ENCODE results near the gene EP400. TPM values are rescaled to one million over a fixed set of nuclear protein-coding genes. Genes with fewer than 3 reads are reported as not detected.

EP400 gene
- total and polyA plus RNA-seq, 8 donors: 33.5 to 49.9 (median 41.4) TPM

DNA sequence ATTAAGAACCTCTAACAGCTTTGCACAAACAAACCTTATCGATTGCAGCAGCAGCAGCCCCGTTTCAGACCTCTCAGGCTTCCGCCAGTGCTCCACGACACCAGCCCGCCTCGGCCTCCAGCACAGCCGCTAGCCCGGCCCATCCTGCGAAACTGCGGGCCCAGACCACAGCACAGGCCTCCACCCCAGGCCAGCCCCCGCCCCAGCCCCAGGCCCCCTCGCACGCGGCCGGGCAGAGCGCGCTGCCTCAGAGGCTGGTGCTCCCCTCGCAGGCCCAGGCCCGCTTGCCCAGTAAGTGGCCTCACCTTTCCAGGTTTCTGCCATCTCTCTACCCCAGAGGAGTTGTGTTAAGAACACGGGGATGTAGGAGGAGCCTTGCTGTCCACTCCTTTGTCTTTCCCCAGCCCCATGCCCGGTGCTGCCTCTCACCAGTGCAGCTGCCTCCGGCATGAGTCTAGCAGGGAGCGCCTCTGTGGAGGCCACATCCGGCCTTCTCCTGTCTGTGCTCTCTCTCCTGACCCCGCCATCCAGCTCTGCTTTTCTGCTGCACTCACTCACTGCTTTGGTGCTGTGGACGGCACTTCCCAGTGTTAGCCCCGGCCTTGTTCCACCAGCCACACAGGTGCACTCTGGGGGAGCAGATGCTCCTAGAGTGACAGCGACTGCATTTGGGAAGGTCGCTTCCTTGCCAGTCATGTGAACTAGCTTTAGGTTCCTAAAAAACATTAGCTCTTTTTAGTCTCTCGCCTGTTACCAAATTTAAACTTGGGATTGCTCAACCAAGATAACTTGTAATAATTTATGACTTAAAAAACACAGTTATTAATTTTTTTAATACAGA lies 71.5 kb downstream of the EP400 start:
- ATAC-seq (no peak), DNase-seq (no peak)
- H3K4me1 ChIP-seq: no peaks in the 10 kb centered on the region
- H3K9me3 ChIP-seq: no peaks in the 10 kb centered on the region
- H3K4me3 ChIP-seq: no peak overlapping the region
- intact Hi-C loops (cut with DNase I): no loop called here
- TF ChIP-seq, protein P1, sequence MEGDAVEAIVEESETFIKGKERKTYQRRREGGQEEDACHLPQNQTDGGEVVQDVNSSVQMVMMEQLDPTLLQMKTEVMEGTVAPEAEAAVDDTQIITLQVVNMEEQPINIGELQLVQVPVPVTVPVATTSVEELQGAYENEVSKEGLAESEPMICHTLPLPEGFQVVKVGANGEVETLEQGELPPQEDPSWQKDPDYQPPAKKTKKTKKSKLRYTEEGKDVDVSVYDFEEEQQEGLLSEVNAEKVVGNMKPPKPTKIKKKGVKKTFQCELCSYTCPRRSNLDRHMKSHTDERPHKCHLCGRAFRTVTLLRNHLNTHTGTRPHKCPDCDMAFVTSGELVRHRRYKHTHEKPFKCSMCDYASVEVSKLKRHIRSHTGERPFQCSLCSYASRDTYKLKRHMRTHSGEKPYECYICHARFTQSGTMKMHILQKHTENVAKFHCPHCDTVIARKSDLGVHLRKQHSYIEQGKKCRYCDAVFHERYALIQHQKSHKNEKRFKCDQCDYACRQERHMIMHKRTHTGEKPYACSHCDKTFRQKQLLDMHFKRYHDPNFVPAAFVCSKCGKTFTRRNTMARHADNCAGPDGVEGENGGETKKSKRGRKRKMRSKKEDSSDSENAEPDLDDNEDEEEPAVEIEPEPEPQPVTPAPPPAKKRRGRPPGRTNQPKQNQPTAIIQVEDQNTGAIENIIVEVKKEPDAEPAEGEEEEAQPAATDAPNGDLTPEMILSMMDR (IDR thresholded peaks at IDR 0.05): no peak
- peaks cover 3 to 98% of the 10 kb centered on the region in 2 donors for H3K36me3 ChIP-seq
- no peaks in the 10 kb centered on the region for H3K27me3 ChIP-seq
- no peak overlapping the region for H3K27ac ChIP-seq

DNA sequence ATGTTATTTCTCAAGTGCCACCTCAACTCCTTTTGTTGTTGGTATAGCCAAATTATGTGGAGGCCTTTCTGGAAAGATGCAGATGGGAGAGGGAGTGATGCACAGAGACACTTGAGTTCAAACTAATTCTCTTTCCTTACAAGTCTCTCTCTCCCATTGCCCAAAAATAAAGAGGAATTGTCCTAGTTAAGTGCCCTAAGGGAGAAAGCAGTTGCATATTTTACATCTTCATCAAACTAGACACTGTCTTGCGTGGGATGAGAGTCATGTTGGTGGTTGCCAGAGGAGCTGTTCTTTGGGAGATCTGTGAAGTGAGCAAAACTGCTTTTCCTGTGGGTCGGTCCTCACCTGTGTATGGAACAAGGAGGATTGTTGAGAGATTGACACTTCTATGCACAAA lies 72.2 kb downstream of the EP400 start:
- H3K9me3 ChIP-seq: no peaks in the 10 kb centered on the region
- ATAC-seq: no peak
- H3K36me3 ChIP-seq: peaks cover 3 to 98% of the 10 kb centered on the region in 2 donors
- TF ChIP-seq, protein P1 (IDR thresholded peaks at IDR 0.05): no peak
- H3K4me3 ChIP-seq: no peak overlapping the region
- DNase-seq: no peak
- H3K4me1 ChIP-seq: no peaks in the 10 kb centered on the region
- intact Hi-C loops (cut with DNase I): no loop called here
- H3K27me3 ChIP-seq: no peaks in the 10 kb centered on the region
- H3K27ac ChIP-seq: no peak overlapping the region

DNA sequence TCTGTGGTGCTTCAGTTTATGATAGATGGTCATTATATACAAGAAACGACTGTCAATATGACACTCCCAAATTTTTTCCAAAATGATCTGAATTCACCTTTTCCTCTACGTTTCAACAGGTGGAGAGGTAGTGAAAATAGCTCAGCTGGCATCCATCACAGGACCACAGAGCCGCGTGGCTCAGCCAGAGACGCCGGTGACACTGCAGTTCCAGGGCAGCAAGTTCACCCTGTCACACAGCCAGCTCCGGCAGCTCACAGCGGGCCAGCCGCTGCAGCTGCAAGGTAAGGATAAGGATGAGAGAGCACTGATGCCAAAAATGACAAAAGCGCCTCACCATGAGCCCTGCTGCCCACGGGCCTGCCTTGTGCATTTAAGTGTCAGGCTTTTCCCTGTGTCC lies 73.9 kb downstream of the EP400 start:
- ATAC-seq: no peak
- H3K27me3 ChIP-seq: no peaks in the 10 kb centered on the region
- H3K36me3 ChIP-seq: peaks cover 3 to 98% of the 10 kb centered on the region in 2 donors
- no peak overlapping the region for H3K27ac ChIP-seq
- no peaks in the 10 kb centered on the region for H3K4me1 ChIP-seq
- no peaks in the 10 kb centered on the region for H3K9me3 ChIP-seq
- H3K4me3 ChIP-seq: no peak overlapping the region
- intact Hi-C loops (cut with DNase I): no loop called here
- DNase-seq: no peak
- TF ChIP-seq, protein P1 (IDR thresholded peaks at IDR 0.05): no peak

DNA sequence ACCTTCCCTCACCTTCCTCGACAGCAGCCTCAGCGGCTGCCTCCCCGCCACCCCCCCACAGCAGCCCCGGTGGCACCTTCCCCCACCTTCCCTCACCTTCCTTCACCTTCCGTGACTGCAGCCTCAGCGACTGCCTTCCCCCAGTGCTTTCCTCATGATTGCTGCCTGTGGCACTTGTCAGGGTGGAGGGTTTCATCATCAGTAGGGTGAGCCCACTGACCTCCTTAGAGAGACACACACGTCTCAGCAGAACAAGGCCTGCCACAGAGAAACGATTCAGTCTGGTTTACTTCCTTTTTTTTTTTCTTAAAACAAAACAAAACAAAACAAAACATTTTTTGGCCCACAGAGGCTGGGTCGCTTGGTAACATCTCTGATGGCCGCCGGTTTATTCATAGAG lies 75.0 kb downstream of the EP400 start:
- Histone ChIP-seq H3K27me3 (no peaks in the 10 kb centered on the region), H3K27ac (no peak overlapping the region), H3K4me3 (no peak overlapping the region), H3K9me3 (no peaks in the 10 kb centered on the region), H3K36me3 (peaks cover 3 to 98% of the 10 kb centered on the region in 2 donors), H3K4me1 (no peaks in the 10 kb centered on the region)
- intact Hi-C loops (cut with DNase I): no loop called here
- DNase-seq (no peak), ATAC-seq (no peak)
- TF ChIP-seq, protein P1 (IDR thresholded peaks at IDR 0.05): no peak

DNA sequence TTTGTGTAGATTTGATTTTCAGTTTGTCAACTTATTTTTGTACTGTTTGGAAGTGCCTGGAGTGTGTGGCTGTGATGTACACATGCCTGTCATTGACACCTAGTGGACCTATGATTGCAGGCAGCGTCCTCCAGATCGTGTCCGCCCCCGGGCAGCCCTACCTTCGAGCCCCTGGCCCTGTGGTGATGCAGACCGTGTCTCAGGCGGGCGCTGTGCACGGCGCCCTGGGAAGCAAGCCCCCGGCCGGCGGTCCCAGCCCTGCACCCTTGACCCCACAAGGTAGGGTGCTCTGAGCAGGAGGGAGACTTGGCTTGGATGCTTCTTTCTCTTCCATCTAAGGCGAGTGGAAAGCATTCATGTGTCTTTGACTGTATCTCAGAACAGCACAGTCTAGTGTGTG lies 75.8 kb downstream of the EP400 start:
- DNase-seq: no peak
- Histone ChIP-seq H3K4me1 (no peaks in the 10 kb centered on the region), H3K36me3 (peaks cover 3 to 98% of the 10 kb centered on the region in 2 donors), H3K9me3 (no peaks in the 10 kb centered on the region), H3K27me3 (no peaks in the 10 kb centered on the region), H3K4me3 (no peak overlapping the region), H3K27ac (no peak overlapping the region)
- TF ChIP-seq, protein P1 (IDR thresholded peaks at IDR 0.05): no peak
- no peak for ATAC-seq
- intact Hi-C loops (cut with DNase I): no loop called here
